ELF-1 (cell line): ENCODE results near the gene KNDC1.
"Not testable (repeated sequence)": the region's sequence is repeated elsewhere in the genome, so short reads cannot be mapped to it uniquely, and the experiment has no call there.

Experiments
- DNase-seq: peaks from one replicate; pipeline ENCODE4 v3.0.0-alpha.2; 2016; ENCODE audit warnings: low read depth, low spot score

KNDC1 gene

GRCh38 chr10:133126431-133127290 lies 33.4 kb upstream of the KNDC1 start:
- DNase-seq: no peak

- no peak for DNase-seq
Observed at GRCh38 chr10:133127291-133128125, 32.5 kb upstream of the KNDC1 start.

GRCh38 chr10:133128126-133129070 lies 31.6 kb upstream of the KNDC1 start:
- no peak for DNase-seq

- DNase-seq: no peak
Observed at GRCh38 chr10:133129071-133129858, 30.8 kb upstream of the KNDC1 start.

GRCh38 chr10:133129859-133130495 lies 30.0 kb upstream of the KNDC1 start:
- DNase-seq: no peak

- no peak for DNase-seq
Observed at GRCh38 chr10:133130602-133131001, 29.4 kb upstream of the KNDC1 start.

- no peak for DNase-seq
Observed at GRCh38 chr10:133131053-133131452, 29.0 kb upstream of the KNDC1 start.

GRCh38 chr10:133131734-133132472 lies 28.1 kb upstream of the KNDC1 start:
- DNase-seq: no peak

- no peak for DNase-seq
Observed at GRCh38 chr10:133132473-133133291, 27.3 kb upstream of the KNDC1 start.

- no peak for DNase-seq
Observed at GRCh38 chr10:133133471-133134231, 26.4 kb upstream of the KNDC1 start.

- no peak for DNase-seq
Observed at GRCh38 chr10:133134411-133135115, 25.5 kb upstream of the KNDC1 start.

GRCh38 chr10:133135116-133135465 lies 24.9 kb upstream of the KNDC1 start:
- DNase-seq: no peak

- DNase-seq: not testable (repeated sequence)
Observed at GRCh38 chr10:133137486-133138145, 22.4 kb upstream of the KNDC1 start.

- DNase-seq: peak; percentile 65
Observed at GRCh38 chr10:133139551-133140065, 20.4 kb upstream of the KNDC1 start.

GRCh38 chr10:133140417-133141143 lies 19.4 kb upstream of the KNDC1 start:
- DNase-seq: no peak
